Measurements from ENCODE around the gene SLC16A6. TPM values are rescaled to one million over a fixed set of nuclear protein-coding genes. Genes with fewer than 3 reads are reported as not detected.
"Not testable (repeated sequence)": the region's sequence is repeated elsewhere in the genome, so short reads cannot be mapped to it uniquely, and the experiment has no call there.

Gene SLC16A6
- 0.13 and 0.17 TPM in 2 replicates for total RNA-seq (2014; rRNA removed)
- polyA plus RNA-seq (2012) = 0.04 TPM

GRCh38 chr17:68290955-68291835 is at the start of gene SLC16A6, which contains the start of gene ARSG:
Gene SLC16A6 (minus strand): TSS chr17:68291127. CDS start chr17:68278320, 12,807 bp downstream.
Gene ARSG (plus strand): TSS chr17:68291495. CDS start chr17:68307494, 15,999 bp downstream.
- peak; percentile 34 for DNase-seq (ENCODE audit: low read depth)

- no peak for DNase-seq (ENCODE audit: low read depth)
These were observed 43.5 kb upstream of the SLC16A6 start for GRCh38 chr17:68334393-68334792.

- DNase-seq (ENCODE audit: low read depth) = not testable (repeated sequence)
These were observed 41.0 kb upstream of the SLC16A6 start for GRCh38 chr17:68331932-68332331.

GRCh38 chr17:68329331-68329730 is 38.4 kb upstream of the SLC16A6 start:
- no peak for DNase-seq (ENCODE audit: low read depth)

- DNase-seq (ENCODE audit: low read depth) = no peak
These were observed 37.7 kb upstream of the SLC16A6 start for GRCh38 chr17:68328676-68329075.

- DNase-seq (ENCODE audit: low read depth) = no peak
These were observed 37.1 kb upstream of the SLC16A6 start for GRCh38 chr17:68327823-68328557.

- no peak for DNase-seq (ENCODE audit: low read depth)
These were observed 35.8 kb upstream of the SLC16A6 start for GRCh38 chr17:68326681-68327080.

- no peak for DNase-seq (ENCODE audit: low read depth)
These were observed 35.0 kb upstream of the SLC16A6 start for GRCh38 chr17:68325961-68326360.

- no peak for DNase-seq (ENCODE audit: low read depth)
These were observed 33.9 kb upstream of the SLC16A6 start for GRCh38 chr17:68324654-68325336.

- peak; percentile 37 for DNase-seq (ENCODE audit: low read depth)
These were observed 33.2 kb upstream of the SLC16A6 start for GRCh38 chr17:68324114-68324513.

- no peak for DNase-seq (ENCODE audit: low read depth)
These were observed 31.7 kb upstream of the SLC16A6 start for GRCh38 chr17:68322630-68323029.

- DNase-seq (ENCODE audit: low read depth) = no peak
These were observed 30.6 kb upstream of the SLC16A6 start for GRCh38 chr17:68321556-68321954.

- DNase-seq (ENCODE audit: low read depth) = no peak
These were observed 30.1 kb upstream of the SLC16A6 start for GRCh38 chr17:68320943-68321555.

- no peak for DNase-seq (ENCODE audit: low read depth)
These were observed 29.5 kb upstream of the SLC16A6 start for GRCh38 chr17:68320311-68320865.

GRCh38 chr17:68319410-68320162 is 28.7 kb upstream of the SLC16A6 start:
- no peak for DNase-seq (ENCODE audit: low read depth)

GRCh38 chr17:68318103-68318991 is 27.4 kb upstream of the SLC16A6 start:
- DNase-seq (ENCODE audit: low read depth) = peak; percentile 89

- DNase-seq (ENCODE audit: low read depth) = no peak
These were observed 26.5 kb upstream of the SLC16A6 start for GRCh38 chr17:68317458-68317857.

GRCh38 chr17:68315930-68316329 is 25.0 kb upstream of the SLC16A6 start:
- DNase-seq (ENCODE audit: low read depth) = no peak

GRCh38 chr17:68314916-68315535 is 24.1 kb upstream of the SLC16A6 start:
- no peak for DNase-seq (ENCODE audit: low read depth)
